Endodermal cell (in vitro differentiated cells): Measurements from ENCODE around the gene PPP1R37. TPM values are rescaled to one million over a fixed set of nuclear protein-coding genes. Genes with fewer than 3 reads are reported as not detected.

Experiments used
- DNase-seq: peaks from one replicate; pipeline ENCODE4 v3.0.0-alpha.2; 2017
- H3K27ac ChIP-seq: 2 replicates; pipeline ENCODE4 v1.5.1; 2013; ENCODE audit warnings: mild to moderate bottlenecking, low read depth, low read length, moderate library complexity
- H3K27me3 ChIP-seq: 2 replicates; pipeline ENCODE4 v1.6.1; 2013; ENCODE audit warnings: mild to moderate bottlenecking, low read length, moderate library complexity; ENCODE audit not compliant: insufficient read depth, control insufficient read depth, poor library complexity, severe bottlenecking
- H3K36me3 ChIP-seq: 2 replicates; pipeline ENCODE4 v1.7.0; 2013; ENCODE audit warnings: mild to moderate bottlenecking, low read length, moderate library complexity; ENCODE audit not compliant: control insufficient read depth, insufficient read depth
- H3K4me1 ChIP-seq: one replicate; pipeline ENCODE4 v1.7.0; 2013; ENCODE audit warnings: low read length; ENCODE audit not compliant: control insufficient read depth, insufficient read depth
- H3K4me3 ChIP-seq: 2 replicates; pipeline ENCODE4 v1.5.1; 2013; ENCODE audit warnings: mild to moderate bottlenecking, low read length, moderate library complexity
- H3K9ac ChIP-seq: 2 replicates; pipeline ENCODE4 v1.6.1; 2013; ENCODE audit warnings: mild to moderate bottlenecking, low read length, moderate library complexity; ENCODE audit not compliant: poor library complexity, severe bottlenecking; ENCODE audit errors: extremely low read depth
- H3K9me3 ChIP-seq: 2 replicates; pipeline ENCODE4 v1.6.1; 2013; ENCODE audit warnings: mild to moderate bottlenecking, low read length, moderate library complexity; ENCODE audit not compliant: control insufficient read depth
- H3K27ac Mint-ChIP-seq: 2 replicates; pipeline ENCODE4 v1.8.0; 2020; ENCODE audit warnings: mixed read lengths
- H3K27me3 Mint-ChIP-seq: 2 replicates; pipeline ENCODE4 v1.8.0; 2021; ENCODE audit warnings: mild to moderate bottlenecking, mixed read lengths; ENCODE audit not compliant: insufficient read depth
- H3K36me3 Mint-ChIP-seq: 2 replicates; pipeline ENCODE4 v1.8.0; 2020; ENCODE audit warnings: low read depth, mixed read lengths
- H3K4me1 Mint-ChIP-seq: 2 replicates; pipeline ENCODE4 v1.8.0; 2020; ENCODE audit warnings: mixed read lengths
- H3K4me3 Mint-ChIP-seq: 2 replicates; pipeline ENCODE4 v1.8.0; 2020; ENCODE audit warnings: mild to moderate bottlenecking, moderate library complexity, mixed read lengths
- H3K9me3 Mint-ChIP-seq: 2 replicates; pipeline ENCODE4 v1.8.0; 2020; ENCODE audit warnings: mild to moderate bottlenecking, mixed read lengths
- CTCF ChIP-seq: fragments of 200-600 bp; sonication (generic); conservative IDR thresholded peaks from 2 replicates; pipeline ENCODE4 v1.5.0; 2021; ENCODE audit warnings: antibody characterized with exemption, mild to moderate bottlenecking
- WGBS, 2 experiments: methylation state at CpG; one replicate each; pipeline versions ENCODE4 v1.1.5 to v1.1.7; 2013; ENCODE audit warnings: missing lambda C conversion rate in 2 of 2, mixed read lengths in 1 of 2; ENCODE audit not compliant: insufficient coverage in 1 of 2, insufficient read length in 1 of 2; 5-methylcytosine and 5-hydroxymethylcytosine counted together
- total RNA-seq, 2 donors: library from RNA; stranded (reverse); fragmentation: NEBNext Ultra II Directional in 1 of 2; extraction: Animal tissue kit (Norgen Biotek cat#: 25700) in 1 of 2; gene quantifications; 2 replicates in 1 of 2; 3 replicates in 1 of 2; pipeline ENCODE4 v1.2.1, GENCODE V29; 2021

PPP1R37 gene
- total RNA-seq, 2 donors from 2014 or later, result 23.6 to 32.5 TPM

- peak overlapping the region; percentile 5 for H3K27ac Mint-ChIP-seq
Measured at GRCh38 chr19:45082170-45082569, 10.8 kb upstream of the PPP1R37 start.

DNA sequence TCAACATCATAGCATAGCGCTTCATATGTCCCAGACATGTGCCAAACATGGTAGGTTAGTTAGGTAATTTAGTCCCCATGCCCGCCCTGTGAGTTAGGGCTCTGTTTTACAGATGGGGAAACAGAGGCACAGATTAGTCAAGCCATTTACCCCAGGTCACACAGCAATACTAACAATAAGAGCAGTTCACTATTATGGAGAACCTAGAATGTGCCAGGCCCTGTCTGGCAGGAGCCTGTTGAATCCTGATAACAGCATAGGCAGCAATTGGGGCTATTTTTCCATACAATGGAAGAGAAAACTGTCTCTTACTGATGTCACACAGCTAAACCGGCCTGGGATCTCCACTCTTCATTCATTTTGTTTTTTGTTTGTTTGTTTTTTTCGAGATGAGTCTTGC, 6.5 kb upstream of the PPP1R37 start:
- Mint-ChIP-seq H3K9me3 (no peaks in the 10 kb centered on the region), H3K27me3 (no peaks in the 10 kb centered on the region), H3K4me1 (peaks cover 27% of the 10 kb centered on the region), H3K27ac (peak overlapping the region; percentile 44), H3K4me3 (no peak overlapping the region), H3K36me3 (peaks cover 64% of the 10 kb centered on the region)
- Histone ChIP-seq H3K27me3 (no peaks in the 10 kb centered on the region), H3K27ac (no peak overlapping the region), H3K4me3 (no peak overlapping the region), H3K36me3 (peaks cover 74% of the 10 kb centered on the region), H3K4me1 (no peaks in the 10 kb centered on the region), H3K9ac (no peak overlapping the region), H3K9me3 (no peaks in the 10 kb centered on the region)
- TF ChIP-seq CTCF, result no peak
- WGBS, 2 experiments, result 95 to 100% methylated on average over 2 to 4 of the region's 4 CpGs
- no peak for DNase-seq

More at GRCh38 chr19:45082170-45082569, 10.8 kb upstream of the PPP1R37 start:
- WGBS, 2 experiments, result 96 to 97% methylated on average over 5 of the region's 5 CpGs
- Mint-ChIP-seq H3K27me3 (no peaks in the 10 kb centered on the region), H3K9me3 (no peaks in the 10 kb centered on the region), H3K4me1 (peaks cover 29% of the 10 kb centered on the region), H3K36me3 (peaks cover 39% of the 10 kb centered on the region), H3K4me3 (peak overlapping the region; percentile 99)
- no peaks in the 10 kb centered on the region for H3K4me1 ChIP-seq
- H3K27me3 ChIP-seq, result no peaks in the 10 kb centered on the region
- TF ChIP-seq CTCF, result no peak
- DNase-seq, result no peak
- no peaks in the 10 kb centered on the region for H3K9me3 ChIP-seq
- no peak overlapping the region for H3K9ac ChIP-seq
- H3K36me3 ChIP-seq, result peaks cover 38% of the 10 kb centered on the region
- no peak overlapping the region for H3K27ac ChIP-seq
- H3K4me3 ChIP-seq, result no peak overlapping the region

DNA sequence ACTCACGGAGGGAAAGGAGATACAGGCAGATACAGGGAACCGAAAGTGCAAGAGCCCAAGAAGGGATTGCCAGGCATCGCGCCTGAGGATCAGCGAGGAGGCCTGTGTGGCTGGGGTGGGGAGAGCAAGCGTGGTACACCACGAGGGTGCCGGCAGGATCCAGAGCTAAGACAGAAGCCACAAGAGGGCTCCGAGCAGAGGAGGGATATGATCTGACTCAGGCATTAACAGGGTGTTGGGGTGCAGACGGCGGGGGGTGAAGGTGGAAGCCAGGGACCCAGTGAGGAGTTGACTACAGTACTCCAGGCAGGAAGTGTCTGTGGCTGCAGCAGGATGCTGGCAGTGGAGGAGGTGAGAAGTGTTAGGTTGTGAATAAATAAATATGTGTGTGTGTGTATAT, 5.4 kb upstream of the PPP1R37 start:
- no peak for DNase-seq
- H3K9me3 Mint-ChIP-seq, result no peaks in the 10 kb centered on the region
- Histone ChIP-seq H3K4me3 (no peak overlapping the region), H3K9ac (no peak overlapping the region), H3K27me3 (no peaks in the 10 kb centered on the region), H3K27ac (no peak overlapping the region), H3K36me3 (peaks cover 63% of the 10 kb centered on the region), H3K9me3 (no peaks in the 10 kb centered on the region), H3K4me1 (no peaks in the 10 kb centered on the region)
- no peak for TF ChIP-seq CTCF
- 94 to 100% methylated on average over 7 to 11 of the region's 11 CpGs for WGBS, 2 experiments
- H3K36me3 Mint-ChIP-seq, result peaks cover 54% of the 10 kb centered on the region
- H3K27ac Mint-ChIP-seq, result peak overlapping the region; percentile 41
- H3K4me1 Mint-ChIP-seq, result peaks cover 18% of the 10 kb centered on the region
- H3K4me3 Mint-ChIP-seq, result no peak overlapping the region
- no peaks in the 10 kb centered on the region for H3K27me3 Mint-ChIP-seq
